Measurements from ENCODE around the gene OXSR1.
"Not testable (repeated sequence)": the region's sequence is repeated elsewhere in the genome, so short reads cannot be mapped to it uniquely, and the experiment has no call there.

Gene OXSR1

DNA sequence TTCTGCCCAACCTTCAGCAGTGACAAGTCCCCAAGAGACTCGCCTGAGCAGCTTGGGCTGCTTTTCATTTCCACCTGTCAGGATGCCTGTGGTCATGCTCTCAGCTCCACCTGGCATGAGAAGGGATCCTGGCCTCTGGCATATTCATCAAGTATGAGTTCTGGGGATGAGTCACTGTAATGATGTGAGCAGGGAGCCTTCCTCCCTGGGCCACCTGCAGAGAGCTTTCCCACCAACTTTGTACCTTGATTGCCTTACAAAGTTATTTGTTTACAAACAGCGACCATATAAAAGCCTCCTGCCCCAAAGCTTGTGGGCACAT is 23.4 kb upstream of the OXSR1 start:
- no peak for DNase-seq (ENCODE audit: low read depth)

DNA sequence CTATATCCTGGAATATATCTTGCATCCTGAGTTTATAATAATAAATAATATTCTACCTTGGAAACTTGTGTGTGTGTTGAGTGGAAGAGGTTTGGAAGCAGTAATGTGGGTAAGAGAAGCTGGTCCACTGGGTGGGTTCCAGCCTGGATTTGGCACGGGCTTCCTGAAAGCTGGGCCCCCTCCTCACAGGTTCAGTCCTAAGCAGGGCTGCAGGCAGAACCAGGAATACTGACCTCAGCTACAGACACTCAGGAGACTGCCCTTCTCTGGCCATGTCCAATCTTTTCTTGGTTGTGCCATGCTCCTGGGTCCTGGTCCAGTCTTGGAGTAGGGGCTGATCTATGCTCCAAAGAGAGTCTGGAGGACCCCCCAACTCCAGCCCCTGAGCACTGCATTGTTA is 22.4 kb upstream of the OXSR1 start:
- no peak for DNase-seq (ENCODE audit: low read depth)

DNA sequence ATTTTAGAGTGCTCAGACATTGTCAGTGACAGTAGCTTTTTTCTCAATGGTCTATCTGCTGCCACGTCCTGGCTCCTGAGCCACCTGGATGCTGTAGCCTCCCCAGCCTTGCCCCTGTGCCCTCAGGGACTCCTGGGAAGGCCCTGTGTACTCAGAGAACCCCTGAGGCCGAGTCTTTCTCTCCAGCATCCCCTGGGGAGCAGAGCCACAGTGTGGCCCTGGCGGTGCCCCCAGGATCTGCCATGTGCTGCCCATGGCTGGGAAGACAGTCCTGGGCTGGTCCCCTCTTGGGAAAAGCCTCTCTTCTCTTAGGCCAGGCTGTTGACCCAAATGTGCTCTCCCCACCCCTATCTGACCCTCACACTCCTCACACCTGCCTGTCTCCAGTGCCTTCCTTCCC is 21.8 kb upstream of the OXSR1 start:
- DNase-seq (ENCODE audit: low read depth), result no peak

DNA sequence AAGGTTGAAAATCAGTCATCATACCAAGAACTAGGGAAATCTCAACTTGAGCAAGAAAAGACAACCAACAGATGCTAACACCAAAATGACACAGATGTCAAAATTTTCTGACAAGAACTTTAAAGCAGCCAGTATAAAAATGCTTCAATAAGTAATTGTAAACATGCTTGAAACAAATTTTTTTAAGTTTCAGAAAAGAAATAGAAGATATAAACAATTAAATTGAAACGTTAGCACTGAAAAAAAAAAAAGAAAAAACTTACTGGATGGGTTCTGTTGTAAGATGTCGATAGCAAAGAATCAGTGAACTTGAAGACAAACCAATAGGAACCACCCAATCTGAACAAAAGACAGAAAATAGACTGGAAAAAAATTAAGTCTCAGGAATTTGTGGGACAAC is 18.8 kb upstream of the OXSR1 start:
- DNase-seq (ENCODE audit: low read depth), result no peak

DNA sequence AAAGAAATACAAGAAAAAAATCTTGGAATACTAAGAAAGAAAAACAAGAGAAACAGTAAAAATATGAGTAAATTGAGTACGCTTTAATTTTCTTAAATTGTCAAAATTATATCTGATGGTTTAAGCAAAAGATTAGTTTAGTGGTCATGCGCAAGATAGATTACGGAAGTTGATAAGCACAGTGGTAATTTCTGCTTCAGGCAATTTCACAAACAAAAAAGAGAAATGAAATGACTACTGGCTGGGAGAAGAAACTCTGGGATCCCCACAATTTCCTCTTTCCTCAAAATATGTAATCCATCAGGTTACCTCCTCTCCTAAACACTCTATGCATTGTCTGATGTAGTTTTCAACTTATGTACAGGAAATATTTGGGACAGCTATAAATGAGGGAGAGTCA is 17.9 kb upstream of the OXSR1 start:
- no peak for DNase-seq (ENCODE audit: low read depth)

DNA sequence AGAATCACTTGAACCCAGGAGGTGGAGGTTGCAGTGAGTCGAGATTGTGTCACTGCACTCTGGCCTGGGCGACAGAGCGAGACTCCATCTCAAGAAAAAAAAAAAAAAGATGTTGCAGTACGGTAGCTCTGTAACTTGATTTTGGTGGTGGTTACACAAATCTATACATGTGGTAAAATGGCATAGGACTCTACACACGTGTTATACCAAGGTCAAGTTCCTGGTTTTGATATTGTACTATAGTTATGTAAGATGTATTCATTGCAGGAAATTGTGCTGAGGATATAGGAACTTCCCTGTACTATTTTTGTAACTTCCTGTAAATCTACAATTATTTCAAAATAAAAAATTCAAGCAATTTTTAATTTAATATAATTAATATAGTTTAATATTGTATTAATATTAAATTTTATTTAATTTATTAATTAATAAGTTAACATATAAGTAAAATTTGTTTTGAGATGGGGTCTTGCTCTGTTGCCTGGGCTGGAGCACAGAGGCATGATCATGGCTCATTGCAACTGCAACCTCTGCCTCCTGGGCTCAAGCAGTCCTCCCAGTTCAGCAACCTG is 16.9 kb upstream of the OXSR1 start:
- no peak for DNase-seq (ENCODE audit: low read depth)

DNA sequence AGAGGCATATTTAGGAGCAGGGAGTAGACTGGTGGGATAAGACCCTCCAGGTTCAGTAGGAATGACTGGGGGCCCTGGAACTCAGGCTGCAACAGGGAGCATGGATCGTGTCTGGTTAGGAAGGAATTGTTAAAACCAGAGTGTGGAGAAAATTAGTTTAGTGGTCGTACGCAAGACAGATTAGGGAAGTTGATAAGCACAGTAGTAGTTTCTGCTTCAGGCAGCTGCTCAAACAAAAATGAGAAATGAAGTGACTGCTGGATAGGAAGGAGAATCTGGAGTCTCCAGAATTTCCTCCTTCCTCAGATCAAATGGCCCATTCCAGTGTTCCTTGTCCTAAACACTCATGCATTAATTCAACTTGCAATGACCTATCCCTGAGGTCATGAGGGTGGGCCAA is 15.6 kb upstream of the OXSR1 start:
- no peak for DNase-seq (ENCODE audit: low read depth)

DNA sequence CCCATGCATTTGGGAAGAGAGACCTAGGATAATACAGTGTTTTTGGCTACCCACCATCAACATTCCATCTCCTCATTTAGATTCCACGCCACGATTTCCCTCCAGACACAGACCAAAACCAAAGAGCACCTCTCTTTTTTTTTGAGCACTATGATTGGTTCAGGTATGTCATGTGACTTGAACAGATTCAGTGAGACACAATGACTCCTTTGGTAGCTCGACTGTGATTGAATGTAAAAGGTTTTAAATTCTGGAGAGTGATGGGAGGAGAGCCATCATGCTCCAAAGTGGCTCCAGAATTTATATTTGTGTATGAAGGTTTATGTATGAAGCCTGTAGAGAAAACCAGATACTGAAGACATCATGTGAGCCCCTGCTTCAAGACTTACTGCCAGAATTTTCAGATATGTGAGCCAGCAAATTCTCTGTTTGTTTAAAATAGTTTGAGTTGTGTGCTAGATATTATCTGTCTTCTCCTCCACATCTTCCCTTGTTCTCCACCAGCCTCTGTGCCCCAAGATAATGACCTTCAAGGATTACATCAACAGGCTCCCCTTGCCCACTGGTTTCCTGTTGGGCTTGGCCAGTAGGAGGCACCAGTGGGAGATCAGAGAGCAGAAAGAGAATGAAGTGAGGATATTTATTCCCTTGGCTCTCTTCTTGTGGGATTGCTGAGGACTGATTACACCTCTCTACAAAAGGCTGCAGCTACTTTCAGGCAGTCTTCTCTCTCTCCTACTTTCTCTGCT is 14.4 kb upstream of the OXSR1 start:
- no peak for DNase-seq (ENCODE audit: low read depth)

DNA sequence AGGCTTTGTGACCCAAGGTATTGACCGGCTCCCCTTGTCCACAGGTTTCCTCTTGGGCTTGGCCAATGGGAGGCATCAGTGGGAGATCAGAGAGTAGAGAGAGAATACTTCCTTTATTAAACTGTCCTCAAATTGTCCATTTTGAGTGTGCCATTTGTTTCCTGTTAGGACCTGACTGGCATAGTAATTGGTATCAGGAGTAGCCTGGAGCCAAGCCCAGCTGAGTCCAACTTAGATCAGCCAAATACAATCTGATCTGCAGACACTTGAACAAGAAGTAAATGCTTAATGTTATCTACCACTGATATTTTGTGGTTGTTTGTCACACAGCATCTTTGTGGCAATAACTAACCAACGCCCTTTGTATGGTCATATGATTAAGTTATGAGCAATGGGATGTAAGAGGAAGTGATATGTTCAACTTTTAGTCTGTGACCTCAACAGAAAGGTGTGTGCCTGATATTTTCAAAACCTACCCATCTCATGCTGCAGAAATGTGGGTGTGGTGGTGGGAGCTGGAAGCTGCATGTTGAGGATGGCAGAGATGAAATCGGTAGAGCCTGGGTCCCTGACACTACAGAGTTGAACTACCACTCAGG is 13.6 kb upstream of the OXSR1 start:
- no peak for DNase-seq (ENCODE audit: low read depth)

DNA sequence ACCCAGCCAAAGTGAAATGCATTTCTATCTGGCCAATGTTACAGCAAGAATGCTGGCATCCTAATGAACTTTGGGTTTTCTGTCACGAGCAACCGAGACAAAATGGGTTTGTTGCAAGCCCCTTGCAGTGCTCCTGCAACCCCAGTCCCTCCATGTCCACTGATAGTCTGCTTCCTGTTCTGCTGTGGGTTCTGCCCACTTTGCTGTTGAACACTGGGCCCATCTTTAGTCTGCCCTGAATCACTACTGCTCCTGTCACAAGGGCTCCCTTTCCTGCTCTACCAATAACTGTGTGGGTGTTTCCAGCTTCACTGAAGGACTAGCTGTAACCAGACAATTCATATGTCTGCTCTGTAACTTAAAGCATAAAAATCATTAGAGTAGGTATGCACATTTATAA is 12.7 kb upstream of the OXSR1 start:
- DNase-seq (ENCODE audit: low read depth), result no peak

DNA sequence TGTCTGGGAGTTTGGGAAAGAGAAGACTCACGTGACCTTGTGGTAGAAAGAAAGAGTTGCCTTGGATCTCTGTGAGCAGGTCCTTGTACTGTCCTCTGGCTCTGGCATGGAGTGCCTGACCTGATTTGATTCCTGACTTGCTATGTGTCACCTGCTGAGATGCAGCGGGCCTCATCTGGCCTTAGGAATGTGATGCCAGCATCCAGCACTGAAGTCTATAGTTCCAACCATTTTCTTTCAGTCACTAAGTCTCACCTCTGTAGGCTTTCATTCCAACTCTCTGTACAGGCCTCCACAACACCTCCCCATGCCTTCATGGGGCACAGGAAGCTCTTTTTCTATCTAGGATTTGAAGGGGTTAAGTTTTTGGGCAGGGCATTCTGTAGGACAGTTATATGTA is 12.1 kb upstream of the OXSR1 start:
- DNase-seq (ENCODE audit: low read depth), result no peak

DNA sequence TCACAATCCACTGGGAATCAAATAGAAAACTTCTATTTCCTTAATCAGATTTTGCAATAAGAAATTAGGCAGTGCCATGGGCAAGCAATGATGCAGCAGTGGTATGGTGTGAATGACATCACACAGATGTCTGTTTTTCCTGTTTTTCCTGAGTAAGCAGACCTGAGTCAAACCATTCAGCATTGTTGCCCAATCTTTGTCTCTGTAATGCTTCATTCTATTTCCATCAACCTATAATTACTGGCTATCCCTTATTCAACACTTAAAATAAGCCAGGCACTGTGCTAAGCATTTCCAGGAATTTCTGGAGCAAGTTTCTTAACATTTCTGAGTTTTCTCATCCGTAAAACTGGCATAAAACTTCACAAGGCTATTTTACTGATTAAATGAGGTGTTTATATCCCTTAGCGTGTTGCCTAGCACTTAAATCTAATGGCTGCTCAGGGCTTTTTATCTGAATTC is 11.3 kb upstream of the OXSR1 start:
- no peak for DNase-seq (ENCODE audit: low read depth)

DNA sequence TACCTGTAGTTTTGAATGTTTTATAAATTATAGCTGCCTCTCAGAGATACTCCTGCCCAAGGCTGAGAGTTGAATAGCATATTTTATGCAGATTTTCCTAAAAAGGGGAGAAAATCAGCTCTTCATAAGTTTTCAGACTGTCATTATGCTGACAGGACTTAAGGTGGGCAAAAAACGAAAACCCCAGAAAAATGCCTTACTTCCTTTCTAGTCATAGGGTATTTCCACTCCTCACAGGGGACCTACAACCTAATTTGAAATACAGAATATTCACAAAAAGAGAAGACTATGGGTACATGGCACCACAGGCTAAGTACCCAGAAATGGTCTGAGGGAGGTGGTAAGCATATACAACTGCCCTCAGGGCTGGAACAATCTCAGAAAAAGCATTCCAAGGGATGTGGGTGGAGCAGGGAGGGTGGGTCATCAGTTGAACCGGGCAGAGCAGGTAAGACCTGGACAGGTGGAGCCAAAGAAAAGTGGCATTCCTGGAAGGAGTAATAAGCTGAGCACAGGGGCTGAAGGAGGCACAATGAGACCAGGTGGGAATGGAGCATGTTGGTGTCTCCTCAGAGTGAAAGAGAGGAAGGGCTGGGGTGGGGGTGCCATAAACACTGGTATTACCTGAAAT is 10.6 kb upstream of the OXSR1 start:
- DNase-seq (ENCODE audit: low read depth), result no peak

DNA sequence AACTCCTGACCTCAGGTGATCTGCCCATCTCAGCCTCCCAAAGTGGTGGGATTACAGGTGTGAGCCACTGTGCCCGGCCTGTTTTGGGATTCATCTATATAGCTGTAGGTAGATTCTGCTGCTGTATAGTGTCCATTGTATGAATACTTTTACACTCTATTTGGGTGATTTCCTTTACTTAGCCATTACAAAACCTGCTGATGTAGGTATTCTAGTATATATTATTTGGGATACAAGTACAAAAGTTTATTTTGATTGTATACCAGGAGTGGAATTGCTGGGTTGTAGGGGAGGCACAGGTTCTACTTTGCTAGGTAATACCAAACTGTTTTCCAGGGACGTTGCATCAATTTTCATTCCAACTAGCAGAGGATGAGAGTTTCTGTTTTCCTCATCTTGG is 9.5 kb upstream of the OXSR1 start:
- DNase-seq (ENCODE audit: low read depth), result no peak

DNA sequence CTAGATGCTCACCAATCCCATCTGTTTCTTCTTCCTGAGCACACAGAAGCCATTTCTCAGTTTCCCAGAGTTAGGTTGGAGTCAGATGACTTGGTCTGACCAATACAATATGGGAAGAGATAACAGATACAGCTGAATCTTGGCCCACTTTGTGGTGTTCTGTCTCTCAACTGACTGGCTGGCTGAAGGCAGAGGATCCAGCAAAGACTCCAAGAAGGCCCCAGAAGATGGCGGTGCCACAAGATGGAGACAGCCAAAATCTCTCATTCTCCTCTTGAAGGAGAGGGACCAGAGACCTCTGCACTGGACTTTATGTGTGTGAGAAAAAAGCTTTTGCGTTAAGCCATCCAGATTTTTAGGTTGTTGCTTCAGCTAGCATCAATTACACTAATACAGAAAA is 8.2 kb upstream of the OXSR1 start:
- DNase-seq (ENCODE audit: low read depth), result no peak

DNA sequence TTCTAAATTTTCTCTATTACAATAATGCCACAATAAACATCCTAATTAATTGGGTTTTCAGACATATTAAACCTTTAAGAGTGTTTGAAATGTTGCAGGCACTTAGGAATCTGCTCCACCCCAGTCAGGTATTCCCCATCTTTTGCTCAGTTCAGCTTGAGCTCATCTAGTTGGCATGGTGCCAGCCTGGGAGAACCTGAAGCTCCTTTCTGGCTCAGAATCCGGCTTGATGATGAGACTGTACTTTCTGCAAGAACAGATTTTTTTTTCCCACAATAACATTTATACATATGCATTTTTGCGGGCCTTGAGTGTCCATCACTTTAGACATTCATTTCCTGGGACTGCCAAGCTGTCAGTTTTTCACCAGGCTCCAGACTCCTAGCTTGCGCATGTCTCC is 7.7 kb upstream of the OXSR1 start:
- no peak for DNase-seq (ENCODE audit: low read depth)

DNA sequence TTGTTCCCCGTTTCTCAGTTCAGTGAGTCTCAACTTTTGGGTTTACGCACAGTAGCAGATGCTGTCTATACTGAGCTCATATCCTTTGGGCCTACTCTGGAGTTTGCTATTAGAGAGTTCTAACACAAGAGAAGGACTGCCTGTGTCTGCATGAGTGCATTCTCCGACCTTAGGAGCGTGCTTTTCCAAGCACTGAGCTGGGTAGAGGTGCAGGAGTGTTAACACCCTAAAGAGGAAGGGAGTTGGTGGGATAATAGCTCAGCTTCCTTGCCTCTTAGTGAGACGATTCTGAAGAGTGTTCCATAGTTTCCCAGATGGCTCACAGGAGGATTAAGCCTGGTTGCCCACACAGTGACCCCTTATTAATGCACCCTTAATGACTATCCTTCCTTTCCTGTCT is 6.9 kb upstream of the OXSR1 start:
- no peak for DNase-seq (ENCODE audit: low read depth)

DNA sequence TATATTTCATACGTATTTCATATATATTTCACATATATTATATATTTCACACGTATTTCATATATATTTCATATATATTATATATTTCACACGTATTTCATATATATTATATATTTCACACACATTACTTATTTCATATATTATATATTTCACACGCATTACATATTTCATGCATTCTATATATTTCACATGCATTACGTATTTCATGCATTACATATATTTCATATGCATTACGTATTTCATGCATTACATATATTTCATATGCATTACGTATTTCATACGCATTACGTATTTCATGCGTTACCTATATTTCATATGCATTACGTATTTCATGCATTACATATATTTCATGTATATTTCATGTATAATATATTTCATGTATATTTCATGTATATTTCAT is 4.6 kb upstream of the OXSR1 start:
- not testable (repeated sequence) for DNase-seq (ENCODE audit: low read depth)

DNA sequence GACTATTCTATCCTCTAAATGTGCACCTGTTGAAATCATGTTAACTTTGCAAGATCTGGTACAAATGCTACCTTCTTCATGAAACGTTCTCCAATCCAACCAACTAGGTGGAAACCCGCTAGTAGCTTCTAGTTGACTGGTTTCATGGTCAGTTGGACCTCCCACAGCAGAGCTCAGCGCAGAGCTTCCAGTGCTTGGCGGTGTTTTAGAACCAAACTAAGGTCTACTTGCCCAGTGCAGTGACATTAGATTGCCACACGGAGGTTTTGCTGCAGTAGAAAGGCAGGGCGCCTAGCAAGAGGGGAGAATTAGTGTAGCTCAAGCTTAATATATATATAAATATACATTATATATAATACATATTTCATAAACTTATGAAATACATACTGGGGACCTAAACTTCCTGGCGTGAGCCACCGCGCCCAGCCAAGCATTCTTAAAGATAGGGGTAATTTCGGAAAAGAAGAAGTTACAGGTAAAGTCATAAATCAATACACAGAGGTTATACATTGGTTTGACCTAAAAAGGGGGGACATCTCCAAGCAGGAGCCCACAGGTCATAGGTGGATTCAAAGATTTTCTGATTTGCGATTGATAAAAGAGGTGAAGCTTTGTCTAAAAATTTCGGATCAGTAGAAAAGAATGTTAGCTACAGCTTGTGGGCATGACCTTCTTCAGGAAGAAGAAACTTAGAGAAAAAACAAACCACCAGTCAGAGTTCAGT is 2.1 kb upstream of the OXSR1 start:
- DNase-seq (ENCODE audit: low read depth), result no peak

DNA sequence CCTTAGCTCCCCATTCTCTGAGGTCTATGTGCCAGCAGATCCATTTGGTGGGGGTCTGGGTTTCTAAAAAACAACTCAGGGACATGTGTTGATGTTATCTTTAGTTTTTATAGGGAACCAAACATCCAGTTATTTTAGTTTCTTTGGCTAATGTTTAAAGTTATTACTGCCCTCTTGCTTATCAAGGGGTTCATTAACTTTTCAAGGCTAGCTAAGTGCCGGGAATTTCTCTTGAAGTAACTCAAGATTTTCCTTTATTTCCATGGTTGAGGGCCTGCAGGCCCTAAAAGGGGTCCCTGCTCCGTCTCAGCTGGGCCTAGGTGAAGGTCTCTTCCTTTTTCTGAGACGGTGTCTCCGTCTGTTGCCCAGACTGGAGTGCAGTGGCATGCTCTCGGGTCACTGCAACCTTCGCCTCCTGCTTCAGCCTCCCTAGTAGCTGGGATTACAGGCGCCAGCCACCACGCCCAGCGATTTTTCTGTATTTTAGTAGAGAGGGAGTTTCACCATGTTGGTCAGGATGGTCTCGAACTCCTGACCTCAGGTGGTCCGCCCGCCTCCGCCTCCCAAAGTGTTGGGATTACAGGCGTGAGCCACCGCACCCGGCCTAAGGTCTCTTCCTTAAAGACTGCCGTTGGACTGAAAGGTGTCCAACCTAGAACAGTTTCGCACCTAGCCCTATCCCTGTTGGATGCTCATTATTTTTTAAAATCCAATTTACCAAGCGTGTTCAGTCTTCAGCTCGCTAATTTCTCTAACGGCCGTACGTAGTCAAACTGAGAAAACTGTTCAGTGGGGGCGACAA is 1.3 kb upstream of the OXSR1 start:
- no peak for DNase-seq (ENCODE audit: low read depth)

DNA sequence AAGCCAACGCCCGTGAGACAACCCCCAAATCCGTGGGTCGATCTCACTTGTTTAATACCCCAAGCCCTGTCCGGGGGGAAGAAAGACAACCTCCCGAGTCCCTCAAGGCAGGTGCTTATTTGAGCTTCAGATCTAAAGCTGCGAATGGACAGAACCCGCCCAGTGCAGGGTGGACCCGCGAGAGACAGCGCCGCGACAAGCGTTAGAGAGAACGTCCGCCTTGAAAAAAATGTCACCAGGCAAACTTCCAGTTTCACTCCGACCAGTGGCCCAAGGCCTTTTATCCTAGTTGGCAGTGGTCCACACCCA is 740 bp upstream of the OXSR1 start:
- no peak for DNase-seq (ENCODE audit: low read depth)

DNA sequence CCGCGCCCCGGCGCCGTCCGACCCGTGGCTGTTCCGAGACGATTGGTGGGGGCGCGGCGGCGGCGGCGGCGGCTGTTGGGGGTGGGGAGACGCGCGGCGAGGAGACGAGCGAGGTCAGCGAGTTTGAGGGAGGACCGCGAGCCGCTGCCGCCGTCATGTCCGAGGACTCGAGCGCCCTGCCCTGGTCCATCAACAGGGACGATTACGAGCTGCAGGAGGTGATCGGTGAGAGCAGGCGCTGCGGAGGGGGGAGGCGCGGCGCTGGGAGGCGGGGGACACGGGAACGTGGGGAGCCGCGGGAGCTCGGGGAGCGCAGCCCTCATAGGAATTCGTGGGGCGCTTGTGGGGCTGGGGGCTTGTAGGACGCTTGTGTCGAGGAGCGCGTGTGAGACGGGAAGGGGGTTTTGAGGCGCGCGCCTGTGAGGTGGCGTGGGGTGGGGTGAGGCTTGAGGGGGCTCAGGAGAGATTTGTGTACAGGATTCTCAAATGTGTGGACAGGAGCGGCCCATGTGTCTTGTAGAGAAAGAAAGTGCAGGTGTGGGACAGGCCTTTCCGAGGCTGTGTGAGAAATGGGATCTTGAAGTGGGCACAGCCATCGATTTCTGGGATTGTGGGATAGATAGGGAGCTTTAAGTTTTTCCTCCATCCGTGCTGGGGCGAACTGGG is 518 bp downstream of the OXSR1 start:
- DNase-seq (ENCODE audit: low read depth), result no peak

All from stimulated activated CD8-positive, alpha-beta memory T cell treated with anti-CD3 and anti-CD28 coated beads, Interleukin-12 subunit alpha, Interleukin-12 subunit beta, amount 100 ng/mL, for 1 hour (primary cell).